ENCODE data around the gene UQCRFS1.

Gene UQCRFS1

DNA sequence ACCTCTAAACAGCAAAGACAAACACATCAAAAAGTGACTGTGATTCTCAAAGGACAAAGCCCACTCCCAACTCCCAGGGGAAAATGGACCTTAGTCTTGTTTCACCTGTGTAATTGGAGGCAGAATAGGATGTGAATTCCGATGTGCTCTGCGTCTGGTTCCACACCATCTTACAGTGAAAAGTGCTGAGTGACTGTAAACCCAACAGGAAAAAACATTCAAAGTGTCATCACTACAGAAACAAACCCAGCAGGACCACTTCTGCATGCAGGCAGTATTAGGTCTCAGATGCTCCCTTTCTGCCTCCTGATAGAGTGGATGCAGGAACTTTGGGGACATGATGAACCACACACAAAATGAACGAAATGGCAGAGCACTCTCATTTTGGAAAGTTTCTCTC lies 6.5 kb downstream of the UQCRFS1 start:
- Histone ChIP-seq H3K4me3 (ENCODE audit: low read length) (no peak overlapping the region), H3K79me2 (ENCODE audit: low read length) (peaks cover 43% of the 10 kb centered on the region), H2AFZ (ENCODE audit: low read length) (no peak overlapping the region), H3K27me3 (replicated peaks; ENCODE audit: insufficient read depth, low read length) (no peaks in the 10 kb centered on the region), H3K4me2 (ENCODE audit: low read depth, low read length) (no peak overlapping the region), H3K9ac (ENCODE audit: low read length) (no peak overlapping the region), H3K36me3 (replicated peaks; ENCODE audit: insufficient read depth, low read length) (peaks cover 21% of the 10 kb centered on the region; the same call in 1 of the 2 replicates), H3F3A (ENCODE audit: insufficient read depth, low read length) (0 out of 2 replicates have a peak, but pooled peaks cover 4% of the 10 kb centered on the region), H4K20me1 (ENCODE audit: insufficient read depth, low read length) (peaks cover 23% of the 10 kb centered on the region), H3K9me2 (replicated peaks; ENCODE audit: insufficient read depth, low read length) (no peaks in the 10 kb centered on the region), H3K9me3 (replicated peaks; ENCODE audit: insufficient read depth, low read length) (no peaks in the 10 kb centered on the region), H3K4me1 (ENCODE audit: low read length) (peaks cover 3% of the 10 kb centered on the region), H3K27ac (ENCODE audit: low read length) (no peak overlapping the region)
- no peak for TF ChIP-seq EZH2phosphoT487 (IDR thresholded peaks at IDR 0.05; ENCODE audit: low read length)
- TF ChIP-seq, protein P1, sequence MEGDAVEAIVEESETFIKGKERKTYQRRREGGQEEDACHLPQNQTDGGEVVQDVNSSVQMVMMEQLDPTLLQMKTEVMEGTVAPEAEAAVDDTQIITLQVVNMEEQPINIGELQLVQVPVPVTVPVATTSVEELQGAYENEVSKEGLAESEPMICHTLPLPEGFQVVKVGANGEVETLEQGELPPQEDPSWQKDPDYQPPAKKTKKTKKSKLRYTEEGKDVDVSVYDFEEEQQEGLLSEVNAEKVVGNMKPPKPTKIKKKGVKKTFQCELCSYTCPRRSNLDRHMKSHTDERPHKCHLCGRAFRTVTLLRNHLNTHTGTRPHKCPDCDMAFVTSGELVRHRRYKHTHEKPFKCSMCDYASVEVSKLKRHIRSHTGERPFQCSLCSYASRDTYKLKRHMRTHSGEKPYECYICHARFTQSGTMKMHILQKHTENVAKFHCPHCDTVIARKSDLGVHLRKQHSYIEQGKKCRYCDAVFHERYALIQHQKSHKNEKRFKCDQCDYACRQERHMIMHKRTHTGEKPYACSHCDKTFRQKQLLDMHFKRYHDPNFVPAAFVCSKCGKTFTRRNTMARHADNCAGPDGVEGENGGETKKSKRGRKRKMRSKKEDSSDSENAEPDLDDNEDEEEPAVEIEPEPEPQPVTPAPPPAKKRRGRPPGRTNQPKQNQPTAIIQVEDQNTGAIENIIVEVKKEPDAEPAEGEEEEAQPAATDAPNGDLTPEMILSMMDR (IDR thresholded peaks at IDR 0.05; ENCODE audit: low read length), result no peak
- TF ChIP-seq EZH2 (optimal IDR thresholded peaks at IDR 0.05; ENCODE audit: low read depth, low read length), result no peak
- no peak for DNase-seq

DNA sequence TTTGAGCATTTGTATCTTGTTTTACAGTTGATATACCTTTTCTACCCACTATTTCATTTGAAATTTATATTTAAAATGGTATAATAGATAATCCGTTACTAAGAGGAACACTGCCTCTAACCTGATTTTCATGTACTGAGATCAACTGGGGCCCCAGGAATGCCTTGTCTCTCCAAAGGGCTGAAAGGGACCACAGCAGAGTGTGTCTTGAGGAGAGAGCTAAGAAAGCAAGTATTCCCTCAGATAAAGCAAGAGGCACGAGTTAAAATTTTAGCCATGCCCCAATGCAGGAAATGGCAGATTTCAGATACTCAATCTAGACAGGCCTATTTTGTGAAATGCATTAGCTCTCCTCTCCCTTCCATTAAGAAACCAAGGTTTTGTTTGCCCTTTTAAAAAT lies 10.7 kb downstream of the UQCRFS1 start:
- Histone ChIP-seq H3K27me3 (replicated peaks; ENCODE audit: insufficient read depth, low read length) (no peaks in the 10 kb centered on the region), H3K4me2 (ENCODE audit: low read depth, low read length) (no peak overlapping the region), H3K9me3 (replicated peaks; ENCODE audit: insufficient read depth, low read length) (no peaks in the 10 kb centered on the region), H3F3A (ENCODE audit: insufficient read depth, low read length) (0 out of 2 replicates have a peak, but pooled peaks cover 4% of the 10 kb centered on the region), H3K79me2 (ENCODE audit: low read length) (peaks cover 9% of the 10 kb centered on the region), H3K36me3 (replicated peaks; ENCODE audit: insufficient read depth, low read length) (0 out of 2 replicates have a peak, but pooled peaks cover 8% of the 10 kb centered on the region), H3K4me1 (ENCODE audit: low read length) (no peaks in the 10 kb centered on the region), H4K20me1 (ENCODE audit: insufficient read depth, low read length) (0 out of 2 replicates have a peak, but pooled peaks cover 5% of the 10 kb centered on the region), H2AFZ (ENCODE audit: low read length) (no peak overlapping the region), H3K4me3 (ENCODE audit: low read length) (no peak overlapping the region), H3K9me2 (replicated peaks; ENCODE audit: insufficient read depth, low read length) (no peaks in the 10 kb centered on the region), H3K27ac (ENCODE audit: low read length) (no peak overlapping the region), H3K9ac (ENCODE audit: low read length) (no peak overlapping the region)
- TF ChIP-seq EZH2 (optimal IDR thresholded peaks at IDR 0.05; ENCODE audit: low read depth, low read length), result no peak
- TF ChIP-seq EZH2phosphoT487 (IDR thresholded peaks at IDR 0.05; ENCODE audit: low read length), result no peak
- TF ChIP-seq, protein P1 (IDR thresholded peaks at IDR 0.05; ENCODE audit: low read length), result no peak
- no peak for DNase-seq

DNA sequence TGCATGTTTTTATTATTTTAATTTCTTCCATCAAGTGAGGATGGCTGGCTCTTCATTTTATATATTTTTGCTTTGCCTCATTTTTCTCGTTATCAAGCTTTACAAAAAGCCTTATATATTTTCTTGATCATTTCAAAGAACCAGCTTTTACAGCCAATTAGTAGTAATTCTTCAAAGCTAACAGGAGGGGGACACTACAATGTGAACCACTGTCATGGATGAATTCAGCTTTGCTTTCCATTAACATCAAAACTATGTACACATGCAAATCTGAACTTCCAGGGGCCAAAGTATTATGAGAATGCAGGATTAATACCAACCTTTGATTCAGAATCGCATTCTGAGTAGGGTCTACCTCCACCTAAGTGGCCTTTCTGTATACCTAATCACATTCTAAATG lies 11.1 kb downstream of the UQCRFS1 start:
- Histone ChIP-seq H3K9me2 (replicated peaks; ENCODE audit: insufficient read depth, low read length) (no peaks in the 10 kb centered on the region), H3K4me3 (ENCODE audit: low read length) (no peak overlapping the region), H3F3A (ENCODE audit: insufficient read depth, low read length) (0 out of 2 replicates have a peak, but pooled peaks cover 4% of the 10 kb centered on the region), H3K4me1 (ENCODE audit: low read length) (no peaks in the 10 kb centered on the region), H3K79me2 (ENCODE audit: low read length) (peaks cover 7% of the 10 kb centered on the region), H3K36me3 (replicated peaks; ENCODE audit: insufficient read depth, low read length) (0 out of 2 replicates have a peak, but pooled peaks cover 7% of the 10 kb centered on the region), H2AFZ (ENCODE audit: low read length) (no peak overlapping the region), H3K9me3 (replicated peaks; ENCODE audit: insufficient read depth, low read length) (no peaks in the 10 kb centered on the region), H3K9ac (ENCODE audit: low read length) (no peak overlapping the region), H3K27ac (ENCODE audit: low read length) (no peak overlapping the region), H3K4me2 (ENCODE audit: low read depth, low read length) (no peak overlapping the region), H3K27me3 (replicated peaks; ENCODE audit: insufficient read depth, low read length) (no peaks in the 10 kb centered on the region), H4K20me1 (ENCODE audit: insufficient read depth, low read length) (0 out of 2 replicates have a peak, but pooled peaks cover 5% of the 10 kb centered on the region)
- DNase-seq, result no peak
- no peak for TF ChIP-seq EZH2phosphoT487 (IDR thresholded peaks at IDR 0.05; ENCODE audit: low read length)
- TF ChIP-seq, protein P1 (IDR thresholded peaks at IDR 0.05; ENCODE audit: low read length), result no peak
- TF ChIP-seq EZH2 (optimal IDR thresholded peaks at IDR 0.05; ENCODE audit: low read depth, low read length), result no peak
